Mesenchymal stem cell (in vitro differentiated cells and primary cell): ENCODE data around the gene TMEM63C.

Experiments
- DNase-seq: peaks from one replicate; pipeline ENCODE4 v3.0.0-alpha.2; 2013
- H2AFZ ChIP-seq: one replicate; pipeline ENCODE4 v1.6.1; 2013; ENCODE audit warnings: low read depth, mild to moderate bottlenecking, control low read depth, inconsistent platforms, low read length, moderate library complexity
- H2AK5ac ChIP-seq: 2 replicates; pipeline ENCODE4 v1.6.1; 2013; ENCODE audit warnings: low read length, moderate library complexity, mild to moderate bottlenecking, inconsistent platforms; ENCODE audit not compliant: severe bottlenecking
- H2BK120ac ChIP-seq: one replicate; pipeline ENCODE4 v1.6.1; 2013; ENCODE audit warnings: low read depth, mild to moderate bottlenecking, inconsistent platforms, low read length, moderate library complexity
- H2BK12ac ChIP-seq, 2 experiments: one replicate each; pipeline ENCODE4 v1.6.1; 2013; ENCODE audit warnings: inconsistent platforms in 2 of 2, low read length in 2 of 2, mild to moderate bottlenecking in 2 of 2, moderate library complexity in 2 of 2, control low read depth in 1 of 2
- H2BK15ac ChIP-seq: one replicate; pipeline ENCODE4 v1.6.1; 2013; ENCODE audit warnings: mild to moderate bottlenecking, low read depth, inconsistent platforms; ENCODE audit not compliant: poor library complexity, severe bottlenecking
- H2BK5ac ChIP-seq: 2 replicates; pipeline ENCODE4 v1.6.1; 2013; ENCODE audit warnings: low read depth, mild to moderate bottlenecking, low read length, control low read depth, inconsistent platforms; ENCODE audit not compliant: poor library complexity, severe bottlenecking
- H3K14ac ChIP-seq, 2 experiments: one replicate each; pipeline ENCODE4 v1.6.1; 2013; ENCODE audit warnings: inconsistent platforms in 2 of 2, low read length in 2 of 2, control low read depth in 1 of 2, mild to moderate bottlenecking in 1 of 2, moderate library complexity in 1 of 2
- H3K18ac ChIP-seq, 2 experiments: one replicate each; pipeline ENCODE4 v1.6.1; 2013; ENCODE audit warnings: inconsistent platforms in 2 of 2, low read length in 2 of 2, control low read depth in 1 of 2, low read depth in 1 of 2, mild to moderate bottlenecking in 1 of 2
- H3K23ac ChIP-seq, 2 experiments: one replicate each; pipeline ENCODE4 v1.6.1; 2013; ENCODE audit warnings: inconsistent platforms in 2 of 2, low read length in 2 of 2, mild to moderate bottlenecking in 2 of 2, moderate library complexity in 2 of 2, control low read depth in 1 of 2
- H3K27ac ChIP-seq: 2 replicates; pipeline ENCODE4 v1.5.1; 2013; ENCODE audit warnings: mild to moderate bottlenecking, moderate library complexity, low read length, control low read depth, inconsistent platforms; ENCODE audit not compliant: poor library complexity, severe bottlenecking
- H3K27me3 ChIP-seq, 2 experiments: 2 replicates each; pipeline versions ENCODE4 v1.6.1 to v1.7.0; 2013; ENCODE audit warnings: low read length in 2 of 2, mild to moderate bottlenecking in 2 of 2, moderate library complexity in 2 of 2, control low read depth in 1 of 2, inconsistent platforms in 1 of 2; ENCODE audit not compliant: control insufficient read depth in 1 of 2, insufficient read depth in 1 of 2
- H3K36me3 ChIP-seq, 2 experiments: 2 replicates each; pipeline versions ENCODE4 v1.6.1 to v1.7.0; 2013; ENCODE audit warnings: low read length in 2 of 2, control low read depth in 1 of 2, inconsistent platforms in 1 of 2, low read depth in 1 of 2, mild to moderate bottlenecking in 1 of 2; ENCODE audit not compliant: insufficient read depth in 2 of 2, control insufficient read depth in 1 of 2
- H3K4ac ChIP-seq, 2 experiments: one replicate each; pipeline ENCODE4 v1.6.1; 2013; ENCODE audit warnings: inconsistent platforms in 2 of 2, low read length in 2 of 2, mild to moderate bottlenecking in 2 of 2, moderate library complexity in 2 of 2, control low read depth in 1 of 2, low read depth in 1 of 2
- H3K4me1 ChIP-seq: 2 replicates; pipeline ENCODE4 v1.6.1; 2013; ENCODE audit warnings: low read depth, low read length, control low read depth; ENCODE audit not compliant: control insufficient read depth, insufficient read depth
- H3K4me2 ChIP-seq: 2 replicates; pipeline ENCODE4 v1.6.1; 2013; ENCODE audit warnings: low read length, mild to moderate bottlenecking, inconsistent platforms; ENCODE audit not compliant: poor library complexity, severe bottlenecking
- H3K4me3 ChIP-seq, 2 experiments: 2 replicates each; pipeline versions ENCODE4 v1.5.1 to v1.7.0; 2013; ENCODE audit warnings: low read length in 2 of 2, mild to moderate bottlenecking in 2 of 2, control low read depth in 1 of 2, low read depth in 1 of 2; ENCODE audit not compliant: insufficient read depth in 1 of 2
- H3K79me1 ChIP-seq: replicated peaks from 2 replicates; pipeline ENCODE4 v1.6.1; 2013; ENCODE audit warnings: mild to moderate bottlenecking, control low read depth, low read length, inconsistent platforms; ENCODE audit not compliant: poor library complexity, severe bottlenecking
- H3K9ac ChIP-seq: 2 replicates; pipeline ENCODE4 v1.7.0; 2013; ENCODE audit warnings: mild to moderate bottlenecking, low read length, moderate library complexity
- H3K9me3 ChIP-seq: 2 replicates; pipeline ENCODE4 v1.7.0; 2013; ENCODE audit warnings: mild to moderate bottlenecking, low read length; ENCODE audit not compliant: control insufficient read depth
- H4K8ac ChIP-seq: one replicate; pipeline ENCODE4 v1.6.1; 2013; ENCODE audit warnings: inconsistent platforms, mild to moderate bottlenecking, low read length, moderate library complexity
- H4K91ac ChIP-seq: one replicate; pipeline ENCODE4 v1.6.1; 2013; ENCODE audit warnings: mild to moderate bottlenecking, low read length, inconsistent platforms
- WGBS: methylation state at CpG from one replicate; pipeline ENCODE4 v1.1.7; 2013; ENCODE audit warnings: mixed read lengths; 5-methylcytosine and 5-hydroxymethylcytosine counted together

TMEM63C gene

GRCh38 chr14:77268989-77269600 is 87.5 kb downstream of the TMEM63C start:
- H2BK12ac ChIP-seq, result no peak overlapping the region
- DNase-seq, result no peak
- no peak overlapping the region for H3K18ac ChIP-seq
- 57% methylated on average over 5 of the region's 8 CpGs for WGBS
- no peak overlapping the region for H4K91ac ChIP-seq
- no peak overlapping the region for H3K14ac ChIP-seq
- H3K4me2 ChIP-seq, result no peak overlapping the region
- no peak overlapping the region for H2BK5ac ChIP-seq
- no peak overlapping the region for H3K27ac ChIP-seq
- H2AK5ac ChIP-seq, result no peak overlapping the region
- H2AFZ ChIP-seq, result no peak overlapping the region
- peaks cover 0 to 2% of the 10 kb centered on the region in 2 experiments for H3K36me3 ChIP-seq
- no peaks in the 10 kb centered on the region for H3K79me1 ChIP-seq
- H4K8ac ChIP-seq, result no peak overlapping the region
- no peak overlapping the region for H3K4ac ChIP-seq
- peaks cover 11% of the 10 kb centered on the region for H3K9me3 ChIP-seq
- peaks cover 62% of the 10 kb centered on the region in 2 experiments for H3K27me3 ChIP-seq
- no peak overlapping the region for H3K9ac ChIP-seq
- H3K23ac ChIP-seq, result peak overlapping the region in 1 of 2 experiments; percentile 15
- H3K4me3 ChIP-seq, result no peak overlapping the region
- H2BK120ac ChIP-seq, result no peak overlapping the region
- H3K4me1 ChIP-seq, result peaks cover 17% of the 10 kb centered on the region
- H2BK15ac ChIP-seq, result no peak overlapping the region

- WGBS, result 6% methylated on average over 66 of the region's 84 CpGs
- H4K8ac ChIP-seq, result no peak overlapping the region
These were observed 88.9 kb downstream of the TMEM63C start for GRCh38 chr14:77270361-77271112.

GRCh38 chr14:77271113-77271710 is 89.6 kb downstream of the TMEM63C start, which contains the start of gene NGB:
TSS of gene NGB (minus strand) at chr14:77271206. CDS start at chr14:77270937, 269 bp downstream.
- H4K8ac ChIP-seq, result no peak within 1 kb of the TSS
- no peak within 1 kb of the TSS for H4K91ac ChIP-seq
- no peak within 1 kb of the TSS for H2AK5ac ChIP-seq
- peaks cover 17% of the 10 kb centered on the region for H3K4me1 ChIP-seq
- no peak within 1 kb of the TSS for H2BK12ac ChIP-seq
- H3K4ac ChIP-seq, result no peak within 1 kb of the TSS
- H2AFZ ChIP-seq, result no peak within 1 kb of the TSS
- peaks cover 44 to 49% of the 10 kb centered on the region in 2 experiments for H3K27me3 ChIP-seq
- WGBS, result 21% methylated on average over 36 of the region's 38 CpGs
- peak within 1 kb of the TSS; percentile 32 for H3K4me2 ChIP-seq
- peaks cover 11% of the 10 kb centered on the region for H3K9me3 ChIP-seq
- no peak within 1 kb of the TSS for H3K4me3 ChIP-seq
- H2BK120ac ChIP-seq, result no peak within 1 kb of the TSS
- H3K9ac ChIP-seq, result no peak within 1 kb of the TSS
- H3K14ac ChIP-seq, result no peak within 1 kb of the TSS
- no peak within 1 kb of the TSS for H3K23ac ChIP-seq
- H2BK15ac ChIP-seq, result no peak within 1 kb of the TSS
- no peak within 1 kb of the TSS for H2BK5ac ChIP-seq
- H3K36me3 ChIP-seq, result peaks cover 1 to 8% of the 10 kb centered on the region in 2 experiments
- H3K27ac ChIP-seq, result no peak within 1 kb of the TSS
- no peak for DNase-seq
- H3K79me1 ChIP-seq, result no peaks in the 10 kb centered on the region
- no peak within 1 kb of the TSS for H3K18ac ChIP-seq

More at GRCh38 chr14:77270361-77271112, 88.9 kb downstream of the TMEM63C start:
- peak overlapping the region; percentile 32 for H3K4me2 ChIP-seq
- no peak overlapping the region for H2BK15ac ChIP-seq
- H3K4me3 ChIP-seq, result no peak overlapping the region
- H2BK5ac ChIP-seq, result no peak overlapping the region
- no peak for DNase-seq
- H3K4ac ChIP-seq, result no peak overlapping the region
- no peak overlapping the region for H2BK12ac ChIP-seq
- no peak overlapping the region for H2BK120ac ChIP-seq
- no peak overlapping the region for H3K14ac ChIP-seq
- H3K36me3 ChIP-seq, result peaks cover 0 to 5% of the 10 kb centered on the region in 2 experiments
- H2AK5ac ChIP-seq, result no peak overlapping the region
- peaks cover 17% of the 10 kb centered on the region for H3K4me1 ChIP-seq
- H3K18ac ChIP-seq, result no peak overlapping the region
- no peak overlapping the region for H3K27ac ChIP-seq
- H2AFZ ChIP-seq, result no peak overlapping the region
- peaks cover 11% of the 10 kb centered on the region for H3K9me3 ChIP-seq
- no peak overlapping the region for H4K91ac ChIP-seq
- H3K27me3 ChIP-seq, result peaks cover 50 to 56% of the 10 kb centered on the region in 2 experiments
- no peak overlapping the region for H3K23ac ChIP-seq
- no peaks in the 10 kb centered on the region for H3K79me1 ChIP-seq
- no peak overlapping the region for H3K9ac ChIP-seq

- Histone ChIP-seq H3K4me2 (no peak overlapping the region), H3K4me3 (no peak overlapping the region), H2BK120ac (no peak overlapping the region), H2AFZ (no peak overlapping the region), H3K4ac (no peak overlapping the region), H3K27ac (no peak overlapping the region), H3K79me1 (no peaks in the 10 kb centered on the region), H3K18ac (no peak overlapping the region), H2AK5ac (no peak overlapping the region), H4K91ac (no peak overlapping the region), H3K9me3 (peaks cover 11% of the 10 kb centered on the region), H3K9ac (no peak overlapping the region), H3K4me1 (peaks cover 17% of the 10 kb centered on the region), H2BK12ac (no peak overlapping the region), H3K14ac (no peak overlapping the region), H4K8ac (no peak overlapping the region), H3K27me3 (peaks cover 38 to 44% of the 10 kb centered on the region in 2 experiments), H2BK5ac (no peak overlapping the region), H2BK15ac (no peak overlapping the region), H3K36me3 (peaks cover 12 to 19% of the 10 kb centered on the region in 2 experiments), H3K23ac (no peak overlapping the region)
- no peak for DNase-seq
- 89% methylated on average over 3 of the region's 4 CpGs for WGBS
These were observed 90.7 kb downstream of the TMEM63C start for GRCh38 chr14:77272261-77272660.
